GM10266 (cell line): ENCODE data around the gene FARS2.
"Not testable (repeated sequence)": the region's sequence is repeated elsewhere in the genome, so short reads cannot be mapped to it uniquely, and the experiment has no call there.

Experiments
- DNase-seq: peaks from one replicate; pipeline ENCODE4 v3.0.0; 2012; ENCODE audit errors: extremely low spot score
- TF ChIP-seq, protein P1 (sequence below): IDR thresholded peaks from 2 replicates; pipeline ENCODE4 v1.5.1; 2012; ENCODE audit warnings: mild to moderate bottlenecking, low read depth; ENCODE audit not compliant: control insufficient read depth, insufficient read depth; ENCODE audit errors: missing control alignments

FARS2 gene

DNA sequence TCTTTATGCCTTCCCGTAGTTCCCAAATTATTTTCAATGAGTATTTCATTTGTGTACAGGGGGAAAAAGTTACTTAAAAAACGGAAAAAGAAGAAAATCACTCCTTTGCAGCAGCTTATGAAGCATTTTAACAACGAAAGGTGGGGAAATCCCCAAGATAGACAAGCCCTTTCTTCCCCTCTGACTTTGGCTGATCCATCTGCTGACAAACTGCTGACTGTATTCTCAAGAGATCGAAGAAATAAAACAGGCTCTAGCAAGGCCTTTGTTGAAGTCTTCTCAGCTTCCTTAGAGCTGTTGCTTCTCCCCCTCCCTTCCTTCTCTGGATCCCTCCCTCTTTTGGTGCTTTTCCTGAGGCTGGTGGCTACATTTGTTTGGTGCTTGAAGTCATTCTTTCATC lies 420.2 kb downstream of the FARS2 start:
- TF ChIP-seq, protein P1, sequence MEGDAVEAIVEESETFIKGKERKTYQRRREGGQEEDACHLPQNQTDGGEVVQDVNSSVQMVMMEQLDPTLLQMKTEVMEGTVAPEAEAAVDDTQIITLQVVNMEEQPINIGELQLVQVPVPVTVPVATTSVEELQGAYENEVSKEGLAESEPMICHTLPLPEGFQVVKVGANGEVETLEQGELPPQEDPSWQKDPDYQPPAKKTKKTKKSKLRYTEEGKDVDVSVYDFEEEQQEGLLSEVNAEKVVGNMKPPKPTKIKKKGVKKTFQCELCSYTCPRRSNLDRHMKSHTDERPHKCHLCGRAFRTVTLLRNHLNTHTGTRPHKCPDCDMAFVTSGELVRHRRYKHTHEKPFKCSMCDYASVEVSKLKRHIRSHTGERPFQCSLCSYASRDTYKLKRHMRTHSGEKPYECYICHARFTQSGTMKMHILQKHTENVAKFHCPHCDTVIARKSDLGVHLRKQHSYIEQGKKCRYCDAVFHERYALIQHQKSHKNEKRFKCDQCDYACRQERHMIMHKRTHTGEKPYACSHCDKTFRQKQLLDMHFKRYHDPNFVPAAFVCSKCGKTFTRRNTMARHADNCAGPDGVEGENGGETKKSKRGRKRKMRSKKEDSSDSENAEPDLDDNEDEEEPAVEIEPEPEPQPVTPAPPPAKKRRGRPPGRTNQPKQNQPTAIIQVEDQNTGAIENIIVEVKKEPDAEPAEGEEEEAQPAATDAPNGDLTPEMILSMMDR, result no peak
- DNase-seq, result peak; percentile 27

DNA sequence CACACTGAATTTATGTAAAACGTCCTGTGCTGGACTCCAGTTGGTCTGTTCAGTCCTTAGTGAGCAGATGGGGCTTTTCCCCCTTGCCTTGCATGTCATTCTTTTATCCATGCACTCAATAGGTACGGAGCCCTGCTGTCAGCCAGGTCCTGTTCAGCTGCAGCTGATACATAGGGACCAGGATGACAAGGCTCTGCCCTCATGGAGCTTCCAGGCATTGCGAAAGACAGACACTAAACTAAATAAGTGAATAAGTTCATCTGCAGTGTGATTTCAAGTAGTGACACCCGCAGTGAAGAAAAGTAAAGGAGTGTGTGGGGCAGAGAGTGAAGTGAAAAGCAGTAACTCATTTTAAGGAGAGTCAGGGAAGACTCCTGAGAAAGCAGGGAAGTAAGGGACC lies 421.2 kb downstream of the FARS2 start:
- no peak for DNase-seq
- TF ChIP-seq, protein P1, result no peak

DNA sequence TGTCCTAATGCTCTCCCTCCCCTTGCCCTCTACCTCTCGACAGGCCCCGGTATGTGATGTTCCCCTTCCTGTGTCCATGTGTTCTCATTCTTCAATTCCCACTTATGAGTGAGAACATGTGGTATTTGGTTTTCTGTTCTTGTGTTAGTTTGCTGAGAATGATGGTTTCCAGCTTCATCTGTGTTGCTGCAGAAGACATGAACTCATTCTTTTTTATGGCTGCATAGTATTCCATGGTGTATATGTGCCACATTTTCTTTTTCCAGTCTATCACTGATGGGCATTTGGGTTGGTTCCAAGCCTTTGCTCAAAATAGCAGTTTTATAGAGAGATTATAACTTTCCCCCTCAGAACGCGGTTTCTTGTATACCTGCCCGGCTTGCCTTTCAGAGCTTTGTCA lies 422.4 kb downstream of the FARS2 start:
- not testable (repeated sequence) for DNase-seq

DNA sequence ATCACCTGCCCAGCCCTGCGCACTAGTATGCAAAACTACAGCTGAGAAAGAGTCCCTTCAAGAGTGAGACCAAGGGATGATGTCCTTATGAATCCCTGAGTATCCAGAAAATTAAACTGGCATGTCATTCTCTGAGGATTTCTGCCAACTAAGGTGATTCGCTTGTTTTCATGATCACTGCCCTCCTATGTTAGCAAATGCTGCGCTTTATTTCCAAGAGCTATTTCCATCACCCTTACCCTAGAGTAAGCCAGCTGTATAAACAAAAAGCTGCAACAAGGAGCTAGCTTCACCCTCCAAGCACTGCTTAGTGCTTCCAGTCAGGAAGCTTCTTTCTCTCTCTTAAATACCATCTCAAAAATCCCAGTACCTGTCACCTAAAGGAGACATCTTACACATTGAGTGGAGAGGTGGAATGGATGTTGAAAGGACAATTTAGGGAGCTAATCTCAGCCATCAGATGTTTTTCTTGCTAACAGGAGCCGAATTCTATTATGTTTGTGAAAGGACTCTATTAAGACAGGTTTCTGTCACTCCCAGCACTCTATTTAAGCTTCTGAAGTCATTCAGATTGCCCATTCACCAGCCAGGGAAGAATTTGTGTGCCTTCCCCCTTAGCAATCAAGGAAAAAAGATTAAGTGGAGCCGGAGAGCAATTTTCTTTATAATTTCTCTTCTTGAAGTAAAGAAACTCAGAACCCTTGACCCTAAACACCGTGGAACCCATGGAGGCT lies 423.2 kb downstream of the FARS2 start:
- TF ChIP-seq, protein P1, result no peak
- DNase-seq, result no peak

DNA sequence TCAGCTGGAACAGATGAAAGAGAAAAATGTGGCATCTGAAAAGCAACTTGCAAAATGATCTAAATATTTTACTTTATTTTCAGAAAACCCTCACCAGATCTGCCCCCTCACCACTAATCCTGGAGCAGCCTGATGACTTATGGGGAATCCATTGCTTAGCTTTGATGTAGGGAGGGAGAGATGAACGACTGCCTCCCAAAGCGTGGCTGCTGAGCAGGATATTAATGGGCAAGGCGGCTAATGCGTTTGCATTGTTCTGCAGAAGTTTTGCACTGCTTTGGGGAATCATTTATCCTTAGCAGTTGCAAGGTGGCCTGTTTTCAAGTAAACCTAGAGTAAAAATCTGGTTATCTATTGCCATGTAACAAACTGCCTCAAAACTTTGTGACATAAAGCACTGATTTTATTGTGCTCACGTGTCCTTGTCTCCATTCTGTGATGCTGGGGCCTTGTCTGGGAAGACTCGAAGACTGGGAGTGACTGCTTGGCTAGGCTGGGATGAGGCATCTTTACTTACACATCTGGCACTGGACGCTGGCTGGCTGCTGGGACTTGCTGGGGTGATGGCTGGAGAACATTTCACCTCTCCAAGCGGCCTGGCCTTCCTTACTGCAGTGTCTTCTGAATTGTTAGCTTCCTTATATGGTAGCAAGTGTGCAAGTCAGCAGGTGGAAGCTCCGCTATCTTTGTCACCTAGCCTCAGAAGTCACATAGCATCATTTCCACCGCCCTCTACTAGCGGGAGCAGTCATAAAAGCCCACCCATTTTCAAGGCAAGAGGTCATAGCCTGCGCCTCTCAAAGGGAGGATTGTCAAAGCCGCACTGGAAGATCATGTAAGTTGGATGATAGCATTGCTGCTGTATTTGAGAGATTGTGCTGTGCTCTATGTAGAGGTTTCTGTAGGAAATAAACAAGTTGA lies 432.2 kb downstream of the FARS2 start:
- TF ChIP-seq, protein P1, result no peak
- no peak for DNase-seq

DNA sequence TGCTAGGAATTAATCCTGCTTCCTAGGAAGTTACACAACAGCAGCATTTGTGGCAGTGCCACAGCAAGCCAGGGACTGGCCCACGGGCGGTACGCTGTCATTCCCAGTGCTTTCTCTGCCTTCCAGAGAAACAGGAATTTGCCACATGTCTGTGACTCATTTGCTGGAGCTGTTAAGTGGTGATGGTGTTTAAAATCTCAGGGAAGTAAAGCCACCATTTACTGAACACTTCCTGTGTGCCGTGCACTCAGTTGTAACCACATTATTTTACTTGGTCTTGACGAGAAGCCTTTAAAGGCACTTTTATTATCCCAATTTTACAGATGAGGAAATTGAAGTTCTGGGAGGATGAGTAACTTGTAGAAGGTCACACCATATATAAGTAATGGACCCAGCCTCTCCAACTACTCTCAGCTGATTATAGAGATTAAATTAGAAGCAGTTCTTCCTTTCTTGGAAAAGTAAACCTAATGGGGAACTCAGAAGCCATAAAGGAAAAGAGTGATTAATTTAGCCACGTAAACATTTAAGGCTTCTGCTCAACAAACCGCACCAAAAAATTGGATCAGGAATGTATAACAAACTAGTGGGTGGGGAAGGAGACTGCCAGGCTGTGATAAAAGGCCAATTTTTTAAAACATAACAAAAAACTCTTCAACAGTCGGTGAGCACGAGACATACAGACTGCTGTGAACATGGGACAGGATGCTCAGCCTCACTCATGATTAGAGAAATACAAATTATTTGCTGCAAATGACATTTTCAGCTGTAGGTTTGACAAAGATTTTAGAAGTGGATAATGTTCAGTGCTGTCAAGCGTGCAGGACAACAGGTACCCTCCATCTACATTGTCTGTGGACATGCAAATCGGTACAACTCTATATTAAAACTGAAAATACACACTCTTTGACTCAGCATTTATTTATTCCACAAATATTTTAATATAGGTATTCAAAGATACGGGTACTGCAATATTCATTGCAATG lies 434.2 kb downstream of the FARS2 start:
- DNase-seq, result no peak
- TF ChIP-seq, protein P1, result no peak

DNA sequence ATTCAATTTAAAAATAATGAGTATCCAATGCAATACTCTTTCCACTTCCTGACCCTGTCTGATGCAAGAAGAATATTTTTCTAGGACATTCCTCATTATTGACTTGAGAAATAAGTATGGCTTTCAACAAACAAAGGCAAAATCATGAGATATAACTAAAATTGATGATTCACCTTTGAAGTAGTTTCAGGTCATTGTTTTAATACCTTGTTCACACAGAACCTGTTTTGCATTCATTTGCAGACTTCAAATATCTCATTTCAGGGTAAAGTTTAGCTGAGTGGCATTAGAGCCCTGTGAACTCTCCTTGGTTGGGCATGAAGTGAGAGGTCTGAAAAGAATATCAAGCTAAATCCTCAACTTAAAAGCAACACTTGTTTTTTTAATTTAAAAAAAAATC lies 436.2 kb downstream of the FARS2 start:
- TF ChIP-seq, protein P1, result no peak
- no peak for DNase-seq
